Epidermal melanocyte (primary cell): ENCODE results near the gene GIGYF1.

ENCODE experiments used
- DNase-seq: peaks from one replicate; pipeline ENCODE4 v3.0.0; 2011; ENCODE audit warnings: low spot score; ENCODE audit not compliant: insufficient read length

Gene GIGYF1

GRCh38 chr7:100685631-100686145 is 8.4 kb downstream of the GIGYF1 start:
- DNase-seq = no peak

- no peak for DNase-seq
Measured at GRCh38 chr7:100685049-100685605, 8.9 kb downstream of the GIGYF1 start.

- no peak for DNase-seq
Measured at GRCh38 chr7:100684534-100685042, 9.5 kb downstream of the GIGYF1 start.

- DNase-seq = no peak
Measured at GRCh38 chr7:100683659-100684533, 10.2 kb downstream of the GIGYF1 start.

GRCh38 chr7:100682991-100683658 is 10.9 kb downstream of the GIGYF1 start:
- no peak for DNase-seq

GRCh38 chr7:100682228-100682741 is 11.8 kb downstream of the GIGYF1 start:
- DNase-seq = no peak

- no peak for DNase-seq
Measured at GRCh38 chr7:100681491-100682227, 12.4 kb downstream of the GIGYF1 start.

GRCh38 chr7:100680576-100681271 is 13.3 kb downstream of the GIGYF1 start:
- no peak for DNase-seq

- DNase-seq = no peak
Measured at GRCh38 chr7:100679927-100680575, 14.0 kb downstream of the GIGYF1 start.

- no peak for DNase-seq
Measured at GRCh38 chr7:100679129-100679926, 14.7 kb downstream of the GIGYF1 start.

GRCh38 chr7:100678291-100678984 is 15.6 kb downstream of the GIGYF1 start:
- no peak for DNase-seq

GRCh38 chr7:100677308-100678267 is 16.5 kb downstream of the GIGYF1 start:
- no peak for DNase-seq

- no peak for DNase-seq
Measured at GRCh38 chr7:100676501-100677306, 17.3 kb downstream of the GIGYF1 start.

- peak; percentile 68 for DNase-seq
Measured at GRCh38 chr7:100675581-100676350, 18.3 kb downstream of the GIGYF1 start.

- no peak for DNase-seq
Measured at GRCh38 chr7:100675105-100675451, 19.0 kb downstream of the GIGYF1 start.
